ENCODE data around the gene ADAMTS15.
"Not testable (repeated sequence)": the region's sequence is repeated elsewhere in the genome, so short reads cannot be mapped to it uniquely, and the experiment has no call there.

Gene ADAMTS15

GRCh38 chr11:130438401-130439159 lies 9.9 kb upstream of the ADAMTS15 start:
- FAIRE-seq: not testable (repeated sequence)

GRCh38 chr11:130439160-130439519 lies 9.3 kb upstream of the ADAMTS15 start:
- FAIRE-seq: no peak

GRCh38 chr11:130439876-130440275 lies 8.6 kb upstream of the ADAMTS15 start:
- FAIRE-seq: no peak

GRCh38 chr11:130441719-130442118 lies 6.7 kb upstream of the ADAMTS15 start:
- no peak for FAIRE-seq

- FAIRE-seq: no peak
Measured at GRCh38 chr11:130442737-130443136, 5.7 kb upstream of the ADAMTS15 start.

GRCh38 chr11:130445788-130446187 lies 2.7 kb upstream of the ADAMTS15 start:
- FAIRE-seq: no peak

- no peak for FAIRE-seq
Measured at GRCh38 chr11:130448039-130448415, 418 bp upstream of the ADAMTS15 start.

GRCh38 chr11:130449310-130449990 lies 1.0 kb downstream of the ADAMTS15 start:
- no peak for FAIRE-seq

GRCh38 chr11:130449996-130450769 lies 1.7 kb downstream of the ADAMTS15 start:
- FAIRE-seq: no peak

- no peak for FAIRE-seq
Measured at GRCh38 chr11:130451231-130452019, 3.0 kb downstream of the ADAMTS15 start.

- no peak for FAIRE-seq
Measured at GRCh38 chr11:130452176-130452575, 3.7 kb downstream of the ADAMTS15 start.

- no peak for FAIRE-seq
Measured at GRCh38 chr11:130452940-130453339, 4.5 kb downstream of the ADAMTS15 start.

GRCh38 chr11:130454491-130455252 lies 6.2 kb downstream of the ADAMTS15 start:
- FAIRE-seq: no peak

- no peak for FAIRE-seq
Measured at GRCh38 chr11:130455483-130456127, 7.2 kb downstream of the ADAMTS15 start.

- no peak for FAIRE-seq
Measured at GRCh38 chr11:130456286-130456685, 7.8 kb downstream of the ADAMTS15 start.

GRCh38 chr11:130457623-130458409 lies 9.4 kb downstream of the ADAMTS15 start:
- FAIRE-seq: no peak

- no peak for FAIRE-seq
Measured at GRCh38 chr11:130458410-130458729, 9.9 kb downstream of the ADAMTS15 start.

GRCh38 chr11:130459521-130459920 lies 11.1 kb downstream of the ADAMTS15 start:
- FAIRE-seq: no peak

GRCh38 chr11:130462101-130462885 lies 13.8 kb downstream of the ADAMTS15 start:
- no peak for FAIRE-seq

GRCh38 chr11:130462931-130463330 lies 14.5 kb downstream of the ADAMTS15 start:
- no peak for FAIRE-seq

All from A204.1 (cell line).